ENCODE measurements around the gene TMEM61. TPM values are rescaled to one million over a fixed set of nuclear protein-coding genes. Genes with fewer than 3 reads are reported as not detected.

TMEM61 gene
- total RNA-seq, 1 experiment from 2014 or later = 5.0 TPM

GRCh38 chr1:54997711-54997986, 17.2 kb downstream of the TMEM61 start:
- intact Hi-C loops (cut with micrococcal nuclease; ENCODE audit: unreplicated experiment) = loop anchor here (2.0 kb wide), 1 partner anchor 25 kb away; no protein-coding TSS in a partner anchor
- no peaks in the 10 kb centered on the region for H3K36me3 ChIP-seq (ENCODE audit: low read depth)

DNA sequence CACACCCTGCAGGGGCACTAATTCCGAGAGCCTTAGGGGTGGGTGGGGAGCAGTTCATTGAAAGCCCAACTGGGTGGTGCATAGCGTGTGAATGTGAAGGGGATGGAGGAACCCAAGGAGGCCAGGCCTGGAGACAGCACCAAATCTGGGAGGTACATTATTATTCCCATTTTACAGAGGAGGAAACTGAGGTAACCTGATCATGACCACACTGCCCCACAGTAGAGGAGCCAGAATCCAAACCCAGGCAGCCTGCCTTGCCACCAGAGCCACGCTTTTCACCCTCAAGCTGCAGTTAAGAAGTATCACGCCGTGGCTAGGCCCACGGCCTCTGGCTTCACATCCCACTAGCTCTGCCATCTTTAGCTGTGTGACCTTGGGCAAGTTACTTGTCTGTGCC, 17.7 kb downstream of the TMEM61 start:
- Histone ChIP-seq H3K27me3 (ENCODE audit: insufficient read depth, low read depth) (no peaks in the 10 kb centered on the region), H3K4me2 (no peak overlapping the region), H3K4me3 (no peak overlapping the region), H3K79me2 (ENCODE audit: low read depth) (no peaks in the 10 kb centered on the region), H2AFZ (no peak overlapping the region), H3F3A (ENCODE audit: insufficient read depth, low read depth) (no peaks in the 10 kb centered on the region), H4K20me1 (ENCODE audit: insufficient read depth) (no peaks in the 10 kb centered on the region), H3K9me3 (ENCODE audit: insufficient read depth, low read depth) (no peaks in the 10 kb centered on the region), H3K27ac (no peak overlapping the region), H3K36me3 (ENCODE audit: low read depth) (no peaks in the 10 kb centered on the region), H3K4me1 (replicated peaks; ENCODE audit: insufficient read depth) (0 out of 2 replicates have a peak, but pooled peaks cover 4% of the 10 kb centered on the region), H3K9me2 (ENCODE audit: insufficient read depth) (no peaks in the 10 kb centered on the region)
- DNase-seq = no peak
- ChIA-PET POLR2A (ENCODE audit: unreplicated experiment) (interaction anchor here (0.5 kb wide), 1 partner anchor 106 kb away, joined by 8 read pairs; no protein-coding TSS in a partner anchor), CTCF (interaction anchor here (0.6 to 1.2 kb wide), 2 partner anchors 24 to 53 kb away, joined by 4 read pairs; no protein-coding TSS in a partner anchor)
- no TSS peak for BruUV-seq (replicated peaks)
- intact Hi-C loops (cut with micrococcal nuclease; ENCODE audit: unreplicated experiment) = no loop called here
- TF ChIP-seq EZH2 (IDR thresholded peaks at IDR 0.05; ENCODE audit: low read depth) (no peak), CTCF (conservative IDR thresholded peaks at IDR 0.05) (no peak)

More at GRCh38 chr1:54997711-54997986, 17.2 kb downstream of the TMEM61 start:
- no TSS peak for BruUV-seq (replicated peaks)
- DNase-seq = no peak
- H3K4me1 ChIP-seq (replicated peaks; ENCODE audit: insufficient read depth) = 0 out of 2 replicates have a peak, but pooled peaks cover 4% of the 10 kb centered on the region
- H3K9me2 ChIP-seq (ENCODE audit: insufficient read depth) = no peaks in the 10 kb centered on the region
- H3K4me3 ChIP-seq = no peak overlapping the region
- no peak overlapping the region for H3K4me2 ChIP-seq
- no peaks in the 10 kb centered on the region for H3K27me3 ChIP-seq (ENCODE audit: insufficient read depth, low read depth)
- no peaks in the 10 kb centered on the region for H3K9me3 ChIP-seq (ENCODE audit: insufficient read depth, low read depth)
- no peak overlapping the region for H3K27ac ChIP-seq
- no peak overlapping the region for H2AFZ ChIP-seq
- H3F3A ChIP-seq (ENCODE audit: insufficient read depth, low read depth) = no peaks in the 10 kb centered on the region
- POLR2A ChIA-PET (ENCODE audit: unreplicated experiment) = no interaction called here
- H4K20me1 ChIP-seq (ENCODE audit: insufficient read depth) = no peaks in the 10 kb centered on the region
- TF ChIP-seq EZH2 (IDR thresholded peaks at IDR 0.05; ENCODE audit: low read depth) = no peak
- TF ChIP-seq CTCF (conservative IDR thresholded peaks at IDR 0.05) = no peak
- CTCF ChIA-PET = interaction anchor here (1.2 kb wide), 1 partner anchor 53 kb away, joined by 10 read pairs; no protein-coding TSS in a partner anchor
- H3K79me2 ChIP-seq (ENCODE audit: low read depth) = no peaks in the 10 kb centered on the region

- BruUV-seq (replicated peaks) = no TSS peak
- TF ChIP-seq CTCF (conservative IDR thresholded peaks at IDR 0.05) = no peak
- no peak for TF ChIP-seq EZH2 (IDR thresholded peaks at IDR 0.05; ENCODE audit: low read depth)
- POLR2A ChIA-PET (ENCODE audit: unreplicated experiment) = interaction anchor here (0.5 kb wide), 1 partner anchor 106 kb away, joined by 8 read pairs; no protein-coding TSS in a partner anchor
Measured at GRCh38 chr1:54998677-54999076, 18.2 kb downstream of the TMEM61 start, which contains the start of gene BSND. Gene BSND, plus strand, starts transcription at chr1:54998933. Its CDS starts 254 bp downstream, at chr1:54999187.

More at GRCh38 chr1:54998677-54999076, 18.2 kb downstream of the TMEM61 start, which contains the start of gene BSND:
- peak in 1 of 2 experiments; percentile 23 for DNase-seq
- Histone ChIP-seq H4K20me1 (ENCODE audit: insufficient read depth) (no peaks in the 10 kb centered on the region), H3K4me1 (replicated peaks; ENCODE audit: insufficient read depth) (0 out of 2 replicates have a peak, but pooled peaks cover 4% of the 10 kb centered on the region), H2AFZ (no peak within 1 kb of the TSS), H3K27me3 (ENCODE audit: insufficient read depth, low read depth) (no peaks in the 10 kb centered on the region), H3K36me3 (ENCODE audit: low read depth) (no peaks in the 10 kb centered on the region), H3F3A (ENCODE audit: insufficient read depth, low read depth) (no peaks in the 10 kb centered on the region), H3K4me3 (no peak within 1 kb of the TSS), H3K27ac (no peak within 1 kb of the TSS), H3K79me2 (ENCODE audit: low read depth) (no peaks in the 10 kb centered on the region), H3K4me2 (no peak within 1 kb of the TSS), H3K9me2 (ENCODE audit: insufficient read depth) (no peaks in the 10 kb centered on the region), H3K9me3 (ENCODE audit: insufficient read depth, low read depth) (no peaks in the 10 kb centered on the region)
- CTCF ChIA-PET = interaction anchor here (0.6 to 1.2 kb wide), 2 partner anchors 23 to 54 kb away, joined by 4 read pairs; no protein-coding TSS in a partner anchor
- intact Hi-C loops (cut with micrococcal nuclease; ENCODE audit: unreplicated experiment) = no loop called here
